Thoracic aorta (tissue), 2 donors: ENCODE measurements around the gene PLEKHA8. TPM values are rescaled to one million over a fixed set of nuclear protein-coding genes. Genes with fewer than 3 reads are reported as not detected.

Experiments used
- ATAC-seq: fragments of 150-250 bp; one replicate; pipeline ENCODE4 v1.8.0; 2017; ENCODE audit warnings: low read depth; ENCODE audit not compliant: insufficient number of reproducible peaks, low FRiP score
- DNase-seq: peaks from one replicate; pipeline ENCODE4 v3.0.0-alpha.2; 2020; ENCODE audit warnings: low spot score
- H3K27ac ChIP-seq, 2 donors: fragments of 200-600 bp; sonication (generic); 1 replicate in 1 of 2; 2 replicates in 1 of 2; pipeline ENCODE4 v1.5.1; 2016; ENCODE audit warnings: mild to moderate bottlenecking in 2 of 2, moderate library complexity in 2 of 2
- H3K27me3 ChIP-seq: fragments of 200-600 bp; sonication (generic); replicated peaks from 2 replicates; pipeline ENCODE4 v1.6.0; 2016; ENCODE audit warnings: mild to moderate bottlenecking; ENCODE audit not compliant: insufficient read depth
- H3K36me3 ChIP-seq: fragments of 200-600 bp; sonication (generic); one replicate; pipeline ENCODE4 v1.5.1; 2016
- H3K4me1 ChIP-seq, 2 donors: fragments of 200-600 bp; sonication (generic); 1 replicate in 1 of 2; 2 replicates in 1 of 2; pipeline versions ENCODE4 v1.5.1 to v1.6.0; 2016; ENCODE audit warnings: low read depth in 2 of 2, mild to moderate bottlenecking in 1 of 2; ENCODE audit not compliant: control insufficient read depth in 1 of 2
- H3K4me3 ChIP-seq: fragments of 200-600 bp; sonication (generic); 2 replicates; pipeline ENCODE4 v1.5.1; 2016; ENCODE audit warnings: mild to moderate bottlenecking
- H3K9me3 ChIP-seq: fragments of 200-600 bp; sonication (generic); 2 replicates; pipeline ENCODE4 v1.5.1; 2016
- CTCF ChIP-seq: fragments of 200-600 bp; sonication (generic); IDR thresholded peaks from one replicate; pipeline ENCODE4 v1.5.1; 2019; ENCODE audit warnings: antibody characterized with exemption
- total RNA-seq, 2 donors: library from RNA; depleted of rRNA; stranded (reverse); fragments of >200 nt; gene quantifications; one replicate each; pipeline versions ENCODE4 v1.1.0 to v1.2.3, GENCODE V29; 2016

PLEKHA8 gene
- total RNA-seq, 2 donors from 2014 or later = 6.6 to 10.0 TPM

- TF ChIP-seq CTCF = no peak
- peak; percentile 60 for DNase-seq
- H3K9me3 ChIP-seq = no peaks in the 10 kb centered on the region
- H3K27ac ChIP-seq = peak within 1 kb of the TSS; percentile 89 to 90
- no peaks in the 10 kb centered on the region for H3K36me3 ChIP-seq
- peak within 1 kb of the TSS; percentile 90 for H3K4me3 ChIP-seq
- ATAC-seq = peak; percentile 75
- no peaks in the 10 kb centered on the region for H3K27me3 ChIP-seq
- peaks cover 14 to 39% of the 10 kb centered on the region in 2 donors for H3K4me1 ChIP-seq
Observed at GRCh38 chr7:30134611-30135300, 106.5 kb downstream of the PLEKHA8 start, which contains the start of gene MTURN. MTURN (plus strand) TSS chr7:30134986; CDS start chr7:30135137, 151 bp downstream.

- peak; percentile 10 for ATAC-seq
- Histone ChIP-seq H3K9me3 (no peaks in the 10 kb centered on the region), H3K4me1 (peaks cover 14 to 43% of the 10 kb centered on the region in 2 donors), H3K27ac (peak overlapping the region; percentile 89 to 90), H3K36me3 (no peaks in the 10 kb centered on the region), H3K4me3 (peak overlapping the region; percentile 90), H3K27me3 (no peaks in the 10 kb centered on the region)
- DNase-seq = peak; percentile 37
- no peak for TF ChIP-seq CTCF
Observed at GRCh38 chr7:30135301-30136116, 107.3 kb downstream of the PLEKHA8 start.

GRCh38 chr7:30136117-30136731 is 108.0 kb downstream of the PLEKHA8 start:
- ATAC-seq (no peak), DNase-seq (no peak)
- no peaks in the 10 kb centered on the region for H3K27me3 ChIP-seq
- peak overlapping the region; percentile 90 for H3K4me3 ChIP-seq
- H3K9me3 ChIP-seq = no peaks in the 10 kb centered on the region
- peaks cover 14 to 50% of the 10 kb centered on the region in 2 donors for H3K4me1 ChIP-seq
- TF ChIP-seq CTCF = no peak
- H3K27ac ChIP-seq = peak overlapping the region; percentile 89 to 90
- H3K36me3 ChIP-seq = no peaks in the 10 kb centered on the region

- Histone ChIP-seq H3K4me1 (peaks cover 20 to 57% of the 10 kb centered on the region in 2 donors), H3K27me3 (no peaks in the 10 kb centered on the region), H3K36me3 (no peaks in the 10 kb centered on the region), H3K4me3 (peak overlapping the region; percentile 90), H3K27ac (peak overlapping the region in 1 of 2 donors; percentile 89), H3K9me3 (no peaks in the 10 kb centered on the region)
- ATAC-seq (no peak), DNase-seq (no peak)
- no peak for TF ChIP-seq CTCF
Observed at GRCh38 chr7:30136743-30137485, 108.7 kb downstream of the PLEKHA8 start.
